Mesodermal cell (in vitro differentiated cells): ENCODE data around the gene THRB.

ENCODE experiments used
- H3K27ac ChIP-seq: 2 replicates; pipeline ENCODE4 v1.7.0; 2013; ENCODE audit warnings: mild to moderate bottlenecking, low read depth, low read length, moderate library complexity; ENCODE audit not compliant: severe bottlenecking
- H3K36me3 ChIP-seq: 2 replicates; pipeline ENCODE4 v1.7.1; 2013; ENCODE audit warnings: mild to moderate bottlenecking, low read length, moderate library complexity; ENCODE audit not compliant: control insufficient read depth, insufficient read depth
- H3K4me1 ChIP-seq: one replicate; pipeline ENCODE4 v1.7.1; 2013; ENCODE audit warnings: mild to moderate bottlenecking, low read length; ENCODE audit not compliant: insufficient read depth, control insufficient read depth, poor library complexity, severe bottlenecking
- H3K4me3 ChIP-seq: 2 replicates; pipeline ENCODE4 v1.7.0; 2013; ENCODE audit warnings: low read length, control low read depth, mild to moderate bottlenecking; ENCODE audit not compliant: insufficient read depth, poor library complexity, severe bottlenecking; ENCODE audit errors: extremely low read depth
- H3K9me3 ChIP-seq: 2 replicates; pipeline ENCODE4 v1.7.1; 2013; ENCODE audit warnings: mild to moderate bottlenecking, low read length, moderate library complexity; ENCODE audit not compliant: control insufficient read depth
- WGBS, 2 experiments: methylation state at CpG; one replicate each; pipeline ENCODE4 v1.1.5; 2013; ENCODE audit warnings: missing lambda C conversion rate in 2 of 2; ENCODE audit not compliant: insufficient coverage in 2 of 2; 5-methylcytosine and 5-hydroxymethylcytosine counted together

The THRB gene

GRCh38 chr3:24389108-24390090, 105.3 kb downstream of the THRB start:
- WGBS, 2 experiments: 90% methylated on average over 2 of the region's 6 CpGs
- Histone ChIP-seq H3K4me3 (no peak overlapping the region), H3K4me1 (no peaks in the 10 kb centered on the region), H3K9me3 (no peaks in the 10 kb centered on the region), H3K27ac (no peak overlapping the region), H3K36me3 (no peaks in the 10 kb centered on the region)

DNA sequence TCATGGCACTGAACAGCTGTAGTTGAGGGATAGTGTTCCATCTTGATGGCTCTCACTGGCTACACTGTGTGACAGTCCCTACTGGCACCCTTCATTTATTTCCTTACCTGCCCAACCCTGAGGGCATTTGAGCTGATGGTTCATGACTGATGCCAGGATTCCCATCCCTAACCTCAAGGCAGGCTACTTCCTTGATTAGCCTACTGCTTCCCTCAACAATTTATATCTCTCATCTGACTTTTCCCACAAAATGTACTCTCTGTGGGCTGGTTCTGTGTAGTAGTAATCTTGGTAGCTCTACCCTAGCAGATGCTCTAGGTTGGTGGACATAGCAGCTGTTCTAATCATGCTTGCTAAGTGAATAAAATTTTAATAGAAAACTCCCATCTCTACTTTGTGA, 106.0 kb downstream of the THRB start:
- Histone ChIP-seq H3K4me3 (no peak overlapping the region), H3K9me3 (no peaks in the 10 kb centered on the region), H3K36me3 (no peaks in the 10 kb centered on the region), H3K27ac (no peak overlapping the region), H3K4me1 (no peaks in the 10 kb centered on the region)

DNA sequence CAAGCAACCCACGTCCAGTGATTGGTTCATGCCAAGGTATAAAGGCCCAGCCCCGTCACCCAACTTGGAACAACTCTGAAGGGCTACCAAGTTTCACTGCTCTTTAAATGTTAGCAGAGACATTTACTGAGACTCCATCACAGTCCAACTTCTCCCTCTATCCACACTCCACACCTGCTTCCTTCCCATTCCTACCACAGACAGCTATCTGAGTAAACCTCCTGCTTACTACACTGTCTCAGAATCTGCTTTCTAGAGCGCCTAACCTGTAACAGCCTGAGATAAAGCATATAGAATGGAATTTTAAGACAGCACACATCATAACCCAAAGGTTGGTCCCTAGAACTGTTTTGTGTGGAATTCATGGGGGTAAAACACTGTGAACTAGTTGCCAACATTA, 106.5 kb downstream of the THRB start:
- H3K4me1 ChIP-seq: no peaks in the 10 kb centered on the region
- H3K4me3 ChIP-seq: no peak overlapping the region
- H3K9me3 ChIP-seq: no peaks in the 10 kb centered on the region
- H3K36me3 ChIP-seq: no peaks in the 10 kb centered on the region
- no peak overlapping the region for H3K27ac ChIP-seq
- 95 to 100% methylated on average over 1 to 2 of the region's 3 CpGs for WGBS, 2 experiments

DNA sequence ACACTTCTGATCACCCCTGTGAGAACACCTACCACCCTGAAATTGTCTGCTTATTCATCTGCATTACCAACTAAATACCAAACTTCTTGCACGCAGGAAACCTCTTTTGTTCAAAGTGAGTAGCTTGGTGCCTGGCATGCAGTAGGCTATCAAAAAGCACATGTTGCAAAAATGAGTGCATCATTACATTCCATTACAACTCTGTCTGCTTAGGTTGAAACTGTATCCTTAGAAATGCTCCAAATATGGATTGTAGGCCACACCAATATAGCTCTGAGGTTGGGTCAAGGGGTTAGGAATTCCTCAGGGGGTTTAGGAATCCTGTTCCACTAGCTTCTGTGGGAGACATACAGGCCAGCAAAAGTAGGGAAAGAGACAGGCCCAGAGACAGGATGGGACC, 107.2 kb downstream of the THRB start:
- H3K27ac ChIP-seq: no peak overlapping the region
- 90 to 100% methylated on average over 1 of the region's 1 CpG for WGBS, 2 experiments
- no peaks in the 10 kb centered on the region for H3K36me3 ChIP-seq
- H3K9me3 ChIP-seq: no peaks in the 10 kb centered on the region
- H3K4me1 ChIP-seq: no peaks in the 10 kb centered on the region
- H3K4me3 ChIP-seq: no peak overlapping the region

DNA sequence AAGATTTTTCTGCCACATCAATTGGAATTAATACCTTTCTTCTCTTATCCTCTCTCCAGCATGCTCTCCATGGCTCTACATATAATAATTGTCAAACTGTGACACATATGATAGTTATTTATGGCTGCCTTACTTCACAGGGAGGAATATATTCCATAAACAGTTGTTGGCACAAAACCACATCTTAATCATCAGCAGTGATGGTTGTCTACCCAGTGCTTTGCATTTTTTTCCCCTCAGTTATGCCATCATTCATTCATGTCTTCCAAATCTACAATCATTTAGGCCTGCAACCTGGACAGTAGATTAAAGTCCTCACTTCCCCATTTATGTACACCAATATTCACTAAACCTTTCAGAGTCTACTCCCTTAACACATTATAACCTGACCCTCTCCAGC, 107.7 kb downstream of the THRB start:
- no peaks in the 10 kb centered on the region for H3K9me3 ChIP-seq
- H3K27ac ChIP-seq: no peak overlapping the region
- H3K4me3 ChIP-seq: no peak overlapping the region
- H3K4me1 ChIP-seq: no peaks in the 10 kb centered on the region
- no peaks in the 10 kb centered on the region for H3K36me3 ChIP-seq

GRCh38 chr3:24386458-24386857, 108.2 kb downstream of the THRB start:
- Histone ChIP-seq H3K9me3 (no peaks in the 10 kb centered on the region), H3K4me1 (no peaks in the 10 kb centered on the region), H3K36me3 (no peaks in the 10 kb centered on the region), H3K4me3 (no peak overlapping the region), H3K27ac (no peak overlapping the region)
- 94 to 100% methylated on average over 2 of the region's 3 CpGs for WGBS, 2 experiments

DNA sequence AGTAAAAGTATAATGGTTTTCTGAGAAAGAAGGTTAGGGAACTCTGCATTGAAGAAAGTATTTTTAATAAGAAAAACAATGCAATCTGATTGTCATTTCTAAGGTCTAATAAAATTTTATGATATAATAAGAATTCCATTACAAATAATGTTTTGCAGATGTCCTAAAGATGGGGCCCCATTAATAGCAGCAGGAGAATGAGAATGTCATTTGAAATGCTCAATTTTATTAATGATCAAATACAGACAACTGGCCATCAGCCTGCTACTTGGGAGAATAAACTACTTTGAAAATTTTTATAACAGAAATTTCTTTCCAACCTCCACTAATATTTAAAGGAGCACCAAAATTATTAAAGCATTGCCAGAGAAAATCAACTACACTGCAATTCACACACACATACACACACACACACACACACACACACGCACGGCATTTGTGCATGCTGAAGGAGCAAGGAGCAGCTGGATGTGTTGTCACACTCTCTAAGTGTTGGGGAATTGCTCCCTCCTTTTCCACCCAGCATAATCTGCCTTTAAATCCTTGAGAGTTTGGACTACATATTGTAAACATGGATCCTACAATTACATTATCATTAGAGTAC, 109.5 kb downstream of the THRB start:
- no CpG with 5 or more reads among the region's 2 CpGs for WGBS, 2 experiments
- H3K9me3 ChIP-seq: no peaks in the 10 kb centered on the region
- no peak overlapping the region for H3K27ac ChIP-seq
- H3K4me3 ChIP-seq: no peak overlapping the region
- H3K4me1 ChIP-seq: no peaks in the 10 kb centered on the region
- no peaks in the 10 kb centered on the region for H3K36me3 ChIP-seq

- no peak overlapping the region for H3K27ac ChIP-seq
- H3K36me3 ChIP-seq: no peaks in the 10 kb centered on the region
- H3K4me1 ChIP-seq: no peaks in the 10 kb centered on the region
- 93 to 95% methylated on average over 2 of the region's 2 CpGs for WGBS, 2 experiments
- no peaks in the 10 kb centered on the region for H3K9me3 ChIP-seq
- no peak overlapping the region for H3K4me3 ChIP-seq
Observed at GRCh38 chr3:24382647-24383046, 112.0 kb downstream of the THRB start.

GRCh38 chr3:24379936-24380335, 114.7 kb downstream of the THRB start:
- Histone ChIP-seq H3K9me3 (no peaks in the 10 kb centered on the region), H3K4me1 (peaks cover 6% of the 10 kb centered on the region), H3K36me3 (no peaks in the 10 kb centered on the region), H3K27ac (no peak overlapping the region), H3K4me3 (no peak overlapping the region)

- 100% methylated on average over 1 of the region's 3 CpGs; no CpG with 5 or more reads in 1 of the 2 experiments for WGBS, 2 experiments
- H3K4me3 ChIP-seq: no peak overlapping the region
- no peaks in the 10 kb centered on the region for H3K36me3 ChIP-seq
- H3K9me3 ChIP-seq: no peaks in the 10 kb centered on the region
- H3K27ac ChIP-seq: no peak overlapping the region
- H3K4me1 ChIP-seq: peaks cover 6% of the 10 kb centered on the region
Observed at GRCh38 chr3:24378313-24378712, 116.3 kb downstream of the THRB start.

- H3K36me3 ChIP-seq: no peaks in the 10 kb centered on the region
- no peak overlapping the region for H3K27ac ChIP-seq
- H3K4me1 ChIP-seq: peaks cover 6% of the 10 kb centered on the region
- H3K4me3 ChIP-seq: no peak overlapping the region
- no peaks in the 10 kb centered on the region for H3K9me3 ChIP-seq
Observed at GRCh38 chr3:24377218-24377993, 117.2 kb downstream of the THRB start.
